ENCODE results near the gene E2F2.

The E2F2 gene

DNA sequence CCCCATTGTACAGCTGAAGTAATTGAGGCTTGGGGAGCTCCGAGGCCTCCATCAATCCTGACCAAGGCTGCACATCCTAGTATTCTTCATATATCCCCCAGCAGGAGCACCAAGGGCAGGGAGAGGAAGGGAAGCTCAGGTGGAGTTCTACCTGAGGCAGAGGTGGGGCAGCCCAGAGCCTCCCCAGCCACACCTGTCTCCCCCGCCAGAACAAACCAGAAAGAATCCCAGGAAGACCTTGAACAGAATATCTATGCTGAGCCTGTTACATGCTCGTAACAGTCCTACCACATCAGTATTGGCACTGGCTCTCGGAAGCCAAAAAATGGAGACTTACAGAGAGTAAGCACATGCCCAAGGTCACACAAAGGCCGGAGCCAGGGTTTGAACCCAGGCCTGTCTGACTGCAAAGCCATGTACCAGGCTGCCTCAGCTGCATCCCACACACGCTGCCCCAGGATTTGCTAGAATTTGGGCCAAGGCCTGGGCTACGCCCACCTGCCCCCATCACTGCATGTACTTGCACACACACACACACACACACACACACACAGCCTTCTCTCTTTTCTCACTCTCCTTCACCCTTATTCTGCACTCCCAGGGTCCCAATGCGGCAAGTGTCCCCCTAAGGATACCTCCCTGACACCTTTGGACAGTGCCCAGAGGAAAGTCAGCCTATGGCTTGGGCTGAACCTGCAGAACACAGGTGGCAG is 4.5 kb downstream of the E2F2 start:
- Histone ChIP-seq H3K36me3 (ENCODE audit: insufficient read depth, low read length) (peaks cover 22% of the 10 kb centered on the region; the same call in 1 of the 2 replicates), H3K27me3 (ENCODE audit: insufficient read depth, low read length, poor library complexity, severe bottlenecking) (peaks cover 5% of the 10 kb centered on the region), H3K9ac (ENCODE audit: low read depth, low read length, poor library complexity, severe bottlenecking) (peak overlapping the region; percentile 98), H3K4me1 (ENCODE audit: insufficient read depth, low read length, poor library complexity, severe bottlenecking) (peaks cover 67% of the 10 kb centered on the region), H3K79me2 (ENCODE audit: insufficient read depth, low read length) (peaks cover 83% of the 10 kb centered on the region), H3K4me3 (ENCODE audit: low read length, poor library complexity, severe bottlenecking) (peak overlapping the region; percentile 93), H3F3A (ENCODE audit: low read depth) (peaks cover 24% of the 10 kb centered on the region), H2AFZ (ENCODE audit: low read length) (no peak overlapping the region), H3K4me2 (ENCODE audit: low read depth, low read length, poor library complexity, severe bottlenecking) (peak overlapping the region; percentile 95), H3K9me2 (replicated peaks; ENCODE audit: low read depth, low read length) (no peaks in the 10 kb centered on the region), H4K20me1 (ENCODE audit: insufficient read depth, low read length, poor library complexity, severe bottlenecking) (peaks cover 33% of the 10 kb centered on the region), H3K9me3 (ENCODE audit: insufficient read depth, low read depth, low read length) (no peaks in the 10 kb centered on the region)
- no peak for TF ChIP-seq EZH2phosphoT487 (IDR thresholded peaks at IDR 0.05; ENCODE audit: borderline replicate concordance)
- no peak for TF ChIP-seq CTCF (conservative IDR thresholded peaks at IDR 0.05; ENCODE audit: low read length)

GRCh38 chr1:23525558-23526250 is 5.3 kb downstream of the E2F2 start:
- Histone ChIP-seq H3K9ac (ENCODE audit: low read depth, low read length, poor library complexity, severe bottlenecking) (peak overlapping the region; percentile 98), H3K9me3 (ENCODE audit: insufficient read depth, low read depth, low read length) (no peaks in the 10 kb centered on the region), H2AFZ (ENCODE audit: low read length) (no peak overlapping the region), H3K79me2 (ENCODE audit: insufficient read depth, low read length) (peaks cover 87% of the 10 kb centered on the region), H3F3A (ENCODE audit: low read depth) (peaks cover 24% of the 10 kb centered on the region), H3K4me1 (ENCODE audit: insufficient read depth, low read length, poor library complexity, severe bottlenecking) (peaks cover 65% of the 10 kb centered on the region), H3K36me3 (ENCODE audit: insufficient read depth, low read length) (peaks cover 30% of the 10 kb centered on the region; the same call in 1 of the 2 replicates), H3K4me2 (ENCODE audit: low read depth, low read length, poor library complexity, severe bottlenecking) (peak overlapping the region; percentile 95), H3K4me3 (ENCODE audit: low read length, poor library complexity, severe bottlenecking) (peak overlapping the region; percentile 93), H4K20me1 (ENCODE audit: insufficient read depth, low read length, poor library complexity, severe bottlenecking) (peaks cover 33% of the 10 kb centered on the region), H3K9me2 (replicated peaks; ENCODE audit: low read depth, low read length) (no peaks in the 10 kb centered on the region), H3K27me3 (ENCODE audit: insufficient read depth, low read length, poor library complexity, severe bottlenecking) (peaks cover 5% of the 10 kb centered on the region)
- no peak for TF ChIP-seq CTCF (conservative IDR thresholded peaks at IDR 0.05; ENCODE audit: low read length)
- TF ChIP-seq EZH2phosphoT487 (IDR thresholded peaks at IDR 0.05; ENCODE audit: borderline replicate concordance) = no peak

DNA sequence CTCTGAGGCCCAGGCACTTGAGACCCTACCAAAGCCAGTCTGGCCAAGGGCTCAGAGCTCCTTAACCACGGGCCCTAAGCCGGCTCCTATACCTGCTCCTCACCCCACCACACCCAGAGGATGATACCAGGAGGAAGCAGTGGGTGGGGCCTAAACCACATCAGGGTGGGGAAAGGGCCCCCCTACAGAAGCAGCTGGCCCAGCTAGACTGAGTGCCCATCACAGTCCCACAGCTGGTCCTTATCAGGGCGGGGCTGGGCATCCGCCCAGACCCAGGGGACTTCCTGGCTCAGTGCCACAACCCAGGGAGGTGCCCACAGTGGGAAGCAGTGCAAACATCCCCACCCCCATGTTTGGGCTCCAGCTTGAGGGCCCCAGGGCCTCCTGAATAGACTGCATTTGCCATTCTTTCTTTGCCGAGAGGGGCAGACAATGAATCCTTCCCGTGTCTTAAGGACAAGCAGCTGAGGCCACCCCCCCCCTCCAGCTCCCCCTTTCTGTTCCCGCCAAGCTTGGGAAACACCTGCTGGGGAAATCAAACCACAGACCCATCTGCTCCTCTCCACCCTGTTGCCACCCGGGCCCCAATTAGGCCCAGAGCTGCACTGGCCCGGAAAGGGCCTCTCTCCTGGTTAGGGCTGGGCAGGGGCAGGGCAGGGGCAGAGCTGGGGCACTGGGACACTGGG is 6.2 kb downstream of the E2F2 start:
- peaks cover 79% of the 10 kb centered on the region for H3K79me2 ChIP-seq (ENCODE audit: insufficient read depth, low read length)
- H3K4me1 ChIP-seq (ENCODE audit: insufficient read depth, low read length, poor library complexity, severe bottlenecking) = peaks cover 59% of the 10 kb centered on the region
- H3K36me3 ChIP-seq (ENCODE audit: insufficient read depth, low read length) = peaks cover 37% of the 10 kb centered on the region; the same call in 1 of the 2 replicates
- peaks cover 33% of the 10 kb centered on the region for H4K20me1 ChIP-seq (ENCODE audit: insufficient read depth, low read length, poor library complexity, severe bottlenecking)
- TF ChIP-seq EZH2phosphoT487 (IDR thresholded peaks at IDR 0.05; ENCODE audit: borderline replicate concordance) (no peak), CTCF (conservative IDR thresholded peaks at IDR 0.05; ENCODE audit: low read length) (no peak)
- H3F3A ChIP-seq (ENCODE audit: low read depth) = peaks cover 24% of the 10 kb centered on the region
- H3K4me3 ChIP-seq (ENCODE audit: low read length, poor library complexity, severe bottlenecking) = peak overlapping the region; percentile 93
- H3K27me3 ChIP-seq (ENCODE audit: insufficient read depth, low read length, poor library complexity, severe bottlenecking) = no peaks in the 10 kb centered on the region
- H3K9me3 ChIP-seq (ENCODE audit: insufficient read depth, low read depth, low read length) = no peaks in the 10 kb centered on the region
- peak overlapping the region; percentile 98 for H3K9ac ChIP-seq (ENCODE audit: low read depth, low read length, poor library complexity, severe bottlenecking)
- no peak overlapping the region for H2AFZ ChIP-seq (ENCODE audit: low read length)
- H3K9me2 ChIP-seq (replicated peaks; ENCODE audit: low read depth, low read length) = no peaks in the 10 kb centered on the region
- peak overlapping the region; percentile 95 for H3K4me2 ChIP-seq (ENCODE audit: low read depth, low read length, poor library complexity, severe bottlenecking)
